Measurements from ENCODE around the gene ZNF507. TPM values are rescaled to one million over a fixed set of nuclear protein-coding genes. Genes with fewer than 3 reads are reported as not detected.
A peak's percentile ranks its signal among the peaks of the same experiment; 100 is the strongest.

The ZNF507 gene
- total and polyA plus RNA-seq, 12 donors: 4.3 to 23.2 (median 14.7) TPM

GRCh38 chr19:32339988-32340874 lies 5.2 kb upstream of the ZNF507 start:
- Histone ChIP-seq H3K27ac (no peak overlapping the region), H3K4me1 (replicated peaks in 1 of 2) (no peaks in the 10 kb centered on the region), H3K27me3 (no peaks in the 10 kb centered on the region), H3K36me3 (replicated peaks in 1 of 2) (no peaks in the 10 kb centered on the region), H3K9me3 (replicated peaks in 1 of 3) (no peaks in the 10 kb centered on the region), H3K4me3 (no peak overlapping the region)
- peak; percentile 37 to 74 (median 72) for TF ChIP-seq CTCF (IDR thresholded peaks at IDR 0.05)
- TF ChIP-seq POLR2A (IDR thresholded peaks at IDR 0.05): no peak
- intact Hi-C loops (cut with DNase I): loop anchor here in 1 of 2 donors (5.0 kb wide), 1 partner anchor 232 kb away; no protein-coding TSS in a partner anchor
- WGBS, 4 donors: 58 to 64% (median 62%) methylated on average over 16 to 18 of the region's 18 CpGs
- peak; percentile 75 to 92 (median 82) for DNase-seq

- Histone ChIP-seq H3K9me3 (replicated peaks in 1 of 3) (no peaks in the 10 kb centered on the region), H3K36me3 (replicated peaks in 1 of 2) (no peaks in the 10 kb centered on the region), H3K4me1 (replicated peaks in 1 of 2) (peaks cover 12 to 16% of the 10 kb centered on the region in 2 donors), H3K4me3 (no peak overlapping the region), H3K27me3 (no peaks in the 10 kb centered on the region), H3K27ac (no peak overlapping the region)
- TF ChIP-seq CTCF (IDR thresholded peaks at IDR 0.05) (no peak), POLR2A (IDR thresholded peaks at IDR 0.05) (no peak)
- intact Hi-C loops (cut with DNase I): loop anchor here in 1 of 2 donors (5.0 kb wide), 1 partner anchor 230 kb away; no protein-coding TSS in a partner anchor
- DNase-seq: no peak
- 94 to 100% (median 97%) methylated on average over 2 of the region's 2 CpGs for WGBS, 4 donors
Measured at GRCh38 chr19:32342695-32343094, 2.7 kb upstream of the ZNF507 start.

- no peaks in the 10 kb centered on the region for H3K27me3 ChIP-seq
- H3K9me3 ChIP-seq (replicated peaks in 1 of 3): no peaks in the 10 kb centered on the region
- peak in 1 of 7 donors; percentile 6 for DNase-seq
- peaks cover 0 to 4% of the 10 kb centered on the region in 2 donors for H3K36me3 ChIP-seq (replicated peaks in 1 of 2)
- TF ChIP-seq POLR2A (IDR thresholded peaks at IDR 0.05) (no peak), CTCF (IDR thresholded peaks at IDR 0.05) (no peak)
- 71 to 76% (median 74%) methylated on average over 9 to 11 of the region's 11 CpGs for WGBS, 4 donors
- H3K4me3 ChIP-seq: no peak overlapping the region
- H3K27ac ChIP-seq: no peak overlapping the region
- intact Hi-C loops (cut with DNase I): loop anchor here in 1 of 2 donors (5.0 kb wide), 1 partner anchor 229 kb away; no protein-coding TSS in a partner anchor
- peaks cover 12 to 19% of the 10 kb centered on the region in 2 donors for H3K4me1 ChIP-seq (replicated peaks in 1 of 2)
Measured at GRCh38 chr19:32343550-32344262, 1.7 kb upstream of the ZNF507 start.

- Histone ChIP-seq H3K36me3 (replicated peaks in 1 of 2) (peaks cover 0 to 5% of the 10 kb centered on the region in 2 donors), H3K9me3 (replicated peaks in 1 of 3) (no peaks in the 10 kb centered on the region), H3K4me1 (replicated peaks in 1 of 2) (peaks cover 16 to 33% of the 10 kb centered on the region in 2 donors), H3K27me3 (no peaks in the 10 kb centered on the region), H3K27ac (no peak overlapping the region), H3K4me3 (peak overlapping the region in 1 of 4 donors; percentile 76)
- 51 to 54% (median 53%) methylated on average over 3 of the region's 3 CpGs for WGBS, 4 donors
- no peak for DNase-seq
- TF ChIP-seq CTCF (IDR thresholded peaks at IDR 0.05) (no peak), POLR2A (IDR thresholded peaks at IDR 0.05) (no peak)
- intact Hi-C loops (cut with DNase I): no loop called here
Measured at GRCh38 chr19:32346901-32347300, 1.5 kb downstream of the ZNF507 start.
